HEK293 (cell line): ENCODE data around the gene ZNF862.

Experiments used
- GLIS2 ChIP-seq: fragments of 450-650 bp; formaldehyde crosslinking; IDR thresholded peaks from 2 replicates; pipeline ENCODE4 v1.5.1; 2016; ENCODE audit warnings: missing biosample characterization, missing genetic modification characterization
- OVOL3 ChIP-seq: fragments of 450-650 bp; formaldehyde crosslinking; IDR thresholded peaks from 2 replicates; pipeline ENCODE4 v1.5.1; 2016; ENCODE audit warnings: missing biosample characterization, missing genetic modification characterization
- SALL2 ChIP-seq: fragments of 450-650 bp; formaldehyde crosslinking; IDR thresholded peaks from 2 replicates; pipeline ENCODE4 v1.5.0; 2017; ENCODE audit warnings: missing biosample characterization, mild to moderate bottlenecking, missing genetic modification characterization, borderline replicate concordance
- SCRT1 ChIP-seq: fragments of 450-650 bp; formaldehyde crosslinking; IDR thresholded peaks from 2 replicates; pipeline ENCODE4 v1.5.1; 2016; ENCODE audit warnings: missing biosample characterization, missing genetic modification characterization, borderline replicate concordance
- SP7 ChIP-seq: fragments of 450-650 bp; formaldehyde crosslinking; IDR thresholded peaks from 2 replicates; pipeline ENCODE4 v1.5.1; 2016; ENCODE audit warnings: missing biosample characterization, missing genetic modification characterization
- TCF7L2 ChIP-seq: IDR thresholded peaks from 2 replicates; pipeline ENCODE4 v1.6.1; 2011; ENCODE audit warnings: low read depth, mild to moderate bottlenecking, inconsistent platforms, low read length, moderate library complexity, borderline replicate concordance
- ZBTB26 ChIP-seq: fragments of 450-650 bp; formaldehyde crosslinking; optimal IDR thresholded peaks from 2 replicates; pipeline ENCODE3; 2016; ENCODE audit warnings: missing biosample characterization, mild to moderate bottlenecking, missing genetic modification characterization
- ZEB2 ChIP-seq: fragments of 450-650 bp; formaldehyde crosslinking; IDR thresholded peaks from 2 replicates; pipeline ENCODE4 v1.5.1; 2016; ENCODE audit warnings: missing biosample characterization, missing genetic modification characterization
- ZNF10 ChIP-seq: fragments of 450-650 bp; formaldehyde crosslinking; IDR thresholded peaks from 2 replicates; pipeline ENCODE4 v1.5.1; 2017; ENCODE audit warnings: missing biosample characterization, missing genetic modification characterization
- ZNF148 ChIP-seq: fragments of 450-650 bp; formaldehyde crosslinking; IDR thresholded peaks from 2 replicates; pipeline ENCODE4 v1.5.0; 2017; ENCODE audit warnings: missing biosample characterization, missing genetic modification characterization, borderline replicate concordance
- ZNF426 ChIP-seq: fragments of 450-650 bp; formaldehyde crosslinking; IDR thresholded peaks from 2 replicates; pipeline ENCODE4 v1.5.1; 2017; ENCODE audit warnings: missing biosample characterization, missing genetic modification characterization, mild to moderate bottlenecking, inconsistent platforms, moderate library complexity
- ZNF518A ChIP-seq: fragments of 450-650 bp; formaldehyde crosslinking; conservative IDR thresholded peaks from 2 replicates; pipeline ENCODE4 v1.5.1; 2016; ENCODE audit warnings: low read depth, missing biosample characterization, missing genetic modification characterization
- ZNF530 ChIP-seq: fragments of 450-650 bp; formaldehyde crosslinking; IDR thresholded peaks from 2 replicates; pipeline ENCODE4 v1.5.1; 2016; ENCODE audit warnings: low read depth, missing biosample characterization, missing genetic modification characterization
- ZNF549 ChIP-seq: fragments of 450-650 bp; IDR thresholded peaks from 2 replicates; pipeline ENCODE4 v1.5.1; 2018; ENCODE audit warnings: missing biosample characterization, missing genetic modification characterization, mild to moderate bottlenecking, inconsistent platforms, moderate library complexity
- ZNF580 ChIP-seq: fragments of 450-650 bp; formaldehyde crosslinking; IDR thresholded peaks from 2 replicates; pipeline ENCODE4 v1.5.1; 2016; ENCODE audit warnings: missing biosample characterization, missing genetic modification characterization
- ZNF600 ChIP-seq: fragments of 450-650 bp; formaldehyde crosslinking; IDR thresholded peaks from 2 replicates; pipeline ENCODE4 v1.5.1; 2016; ENCODE audit warnings: missing biosample characterization, missing genetic modification characterization
- ZNF624 ChIP-seq: fragments of 450-650 bp; formaldehyde crosslinking; IDR thresholded peaks from 2 replicates; pipeline ENCODE4 v1.5.1; 2017; ENCODE audit warnings: missing biosample characterization, missing genetic modification characterization
- ZNF660 ChIP-seq: fragments of 450-650 bp; IDR thresholded peaks from 2 replicates; pipeline ENCODE4 v1.5.1; 2018; ENCODE audit warnings: missing biosample characterization, mild to moderate bottlenecking, missing genetic modification characterization
- ZSCAN18 ChIP-seq: fragments of 450-650 bp; formaldehyde crosslinking; IDR thresholded peaks from 2 replicates; pipeline ENCODE4 v1.5.1; 2016; ENCODE audit warnings: missing biosample characterization, missing genetic modification characterization
- TF ChIP-seq, protein P1 (sequence below): fragments of 450-650 bp; formaldehyde crosslinking; IDR thresholded peaks from 2 replicates; pipeline ENCODE4 v1.5.1; 2017; ENCODE audit warnings: missing biosample characterization, missing genetic modification characterization
- TF ChIP-seq, protein P2 (sequence below): fragments of 450-650 bp; formaldehyde crosslinking; IDR thresholded peaks from 2 replicates; pipeline ENCODE4 v1.5.1; 2016; ENCODE audit warnings: missing biosample characterization, missing genetic modification characterization

The ZNF862 gene

DNA sequence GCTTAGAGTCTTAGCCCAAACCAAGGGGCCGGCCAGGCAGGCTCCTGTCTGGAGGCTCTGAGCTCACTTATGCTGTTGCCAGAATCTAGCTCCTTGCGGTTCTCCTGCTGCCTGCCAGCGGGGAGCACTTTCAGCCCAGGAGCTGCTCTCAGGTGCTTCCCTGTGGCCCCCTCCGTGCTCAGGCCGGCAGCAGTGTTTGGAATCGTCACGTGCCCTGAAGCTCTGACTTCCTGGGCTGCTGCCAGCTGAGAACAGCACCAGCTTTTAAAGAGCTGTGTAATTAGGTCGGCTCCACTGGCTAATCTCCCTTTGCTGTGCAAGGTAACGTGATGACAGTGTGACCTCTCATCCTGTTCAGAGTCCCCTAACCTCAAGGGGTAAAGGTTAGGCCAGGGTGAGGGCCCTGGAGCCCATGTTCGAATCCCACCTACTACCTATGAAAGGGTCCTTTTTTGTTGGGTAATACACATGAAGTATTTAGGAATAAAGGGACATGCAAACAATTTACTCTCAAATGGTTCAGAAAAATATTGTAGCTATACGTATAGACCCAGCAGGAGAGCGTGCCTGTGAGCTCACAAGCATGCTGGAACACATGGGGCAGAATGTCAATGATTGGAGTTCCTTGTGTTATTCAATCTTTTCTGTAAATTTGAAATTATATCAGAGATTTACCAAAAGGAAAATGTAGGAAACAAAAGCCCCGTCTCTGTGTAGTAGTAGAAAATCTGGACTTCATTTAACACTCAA is 16.6 kb downstream of the ZNF862 start (continued):
- TF ChIP-seq ZNF426 (tag by site-specific recombination), result no peak
- no peak for TF ChIP-seq ZNF549 (tag by site-specific recombination)
- TF ChIP-seq SALL2 (tag by site-specific recombination), result no peak
- peak; percentile 30; the same call in 1 of the 2 replicates for TF ChIP-seq ZNF660
- no peak for TF ChIP-seq ZNF10 (tag by site-specific recombination)
- TF ChIP-seq ZNF530, result no peak
- TF ChIP-seq OVOL3 (tag by site-specific recombination), result no peak
- TF ChIP-seq TCF7L2, result 0 out of 2 replicates have a peak, but pooled peaks have one; percentile 23
- peak; percentile 95 for TF ChIP-seq SP7 (tag by site-specific recombination)
- peak; percentile 62; the same call in 1 of the 2 replicates for TF ChIP-seq ZEB2 (tag by site-specific recombination)
- no peak for TF ChIP-seq ZNF580 (tag by site-specific recombination)
- TF ChIP-seq ZSCAN18 (tag by site-specific recombination), result no peak
- TF ChIP-seq ZNF624 (tag by site-specific recombination), result no peak
- TF ChIP-seq ZNF148 (tag by site-specific recombination), result no peak
- no peak; the same call in 1 of the 2 replicates for TF ChIP-seq ZNF518A
- peak; percentile 87 for TF ChIP-seq ZNF600
- TF ChIP-seq, protein P1, sequence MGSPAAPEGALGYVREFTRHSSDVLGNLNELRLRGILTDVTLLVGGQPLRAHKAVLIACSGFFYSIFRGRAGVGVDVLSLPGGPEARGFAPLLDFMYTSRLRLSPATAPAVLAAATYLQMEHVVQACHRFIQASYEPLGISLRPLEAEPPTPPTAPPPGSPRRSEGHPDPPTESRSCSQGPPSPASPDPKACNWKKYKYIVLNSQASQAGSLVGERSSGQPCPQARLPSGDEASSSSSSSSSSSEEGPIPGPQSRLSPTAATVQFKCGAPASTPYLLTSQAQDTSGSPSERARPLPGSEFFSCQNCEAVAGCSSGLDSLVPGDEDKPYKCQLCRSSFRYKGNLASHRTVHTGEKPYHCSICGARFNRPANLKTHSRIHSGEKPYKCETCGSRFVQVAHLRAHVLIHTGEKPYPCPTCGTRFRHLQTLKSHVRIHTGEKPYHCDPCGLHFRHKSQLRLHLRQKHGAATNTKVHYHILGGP (tag by site-specific recombination), result no peak
- TF ChIP-seq, protein P2, sequence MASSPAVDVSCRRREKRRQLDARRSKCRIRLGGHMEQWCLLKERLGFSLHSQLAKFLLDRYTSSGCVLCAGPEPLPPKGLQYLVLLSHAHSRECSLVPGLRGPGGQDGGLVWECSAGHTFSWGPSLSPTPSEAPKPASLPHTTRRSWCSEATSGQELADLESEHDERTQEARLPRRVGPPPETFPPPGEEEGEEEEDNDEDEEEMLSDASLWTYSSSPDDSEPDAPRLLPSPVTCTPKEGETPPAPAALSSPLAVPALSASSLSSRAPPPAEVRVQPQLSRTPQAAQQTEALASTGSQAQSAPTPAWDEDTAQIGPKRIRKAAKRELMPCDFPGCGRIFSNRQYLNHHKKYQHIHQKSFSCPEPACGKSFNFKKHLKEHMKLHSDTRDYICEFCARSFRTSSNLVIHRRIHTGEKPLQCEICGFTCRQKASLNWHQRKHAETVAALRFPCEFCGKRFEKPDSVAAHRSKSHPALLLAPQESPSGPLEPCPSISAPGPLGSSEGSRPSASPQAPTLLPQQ (tag by site-specific recombination), result peak; percentile 51
- peak; percentile 17 for TF ChIP-seq ZBTB26
- no peak for TF ChIP-seq SCRT1 (tag by site-specific recombination)
- peak; percentile 84 for TF ChIP-seq GLIS2 (tag by site-specific recombination)
